Measurements from ENCODE around the gene IRF1.
A peak's percentile ranks its signal among the peaks of the same experiment; 100 is the strongest.

IRF1 gene

DNA sequence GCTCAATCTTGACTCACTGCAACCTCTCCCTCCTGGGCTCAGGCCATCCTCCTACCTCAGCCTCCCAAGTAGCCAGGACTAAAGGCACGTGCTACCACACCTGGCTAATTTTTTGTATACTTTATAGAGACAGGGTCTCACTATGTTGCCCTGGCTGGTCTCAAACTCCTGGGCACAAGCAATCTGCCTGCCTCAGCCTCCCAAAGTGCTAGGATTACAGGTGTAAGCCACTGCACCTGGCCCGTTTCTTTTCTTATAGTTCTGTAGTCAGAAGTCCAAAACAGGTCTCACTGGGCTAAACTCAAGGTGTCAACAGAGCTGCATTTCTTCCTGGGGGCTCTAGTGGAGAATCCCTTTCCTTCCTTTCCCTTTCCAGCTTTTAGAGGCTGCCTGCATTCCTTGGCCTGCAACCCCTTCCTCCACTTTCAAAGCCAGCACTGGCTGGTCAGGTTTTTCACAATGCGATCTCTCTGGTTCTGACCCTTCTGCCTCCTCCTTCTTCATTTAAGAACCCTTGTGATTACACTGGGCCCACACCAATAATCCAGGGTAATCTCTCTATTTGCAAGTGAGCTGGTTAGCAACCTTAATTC lies 16.3 kb downstream of the IRF1 start:
- no peak for DNase-seq (ENCODE audit: low read depth)

DNA sequence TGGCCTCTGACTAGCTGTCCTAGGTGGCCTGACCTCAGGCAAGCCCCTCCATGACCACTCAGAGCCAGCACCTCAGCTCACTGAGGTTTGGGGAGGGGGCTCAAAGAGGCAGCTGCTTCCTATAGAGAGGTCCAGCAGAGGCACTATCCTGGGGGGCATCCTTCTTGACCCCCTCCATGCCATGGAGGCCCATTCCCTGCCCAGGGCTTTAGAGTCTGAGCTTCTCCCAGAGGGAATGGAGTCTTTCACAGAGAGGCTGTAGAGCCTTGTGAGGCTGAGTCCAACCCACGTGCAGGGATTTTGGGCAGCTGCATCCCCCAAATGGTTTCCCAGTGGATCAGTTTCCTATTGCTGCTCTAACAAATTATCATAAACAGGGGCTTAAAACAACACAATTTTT lies 16.9 kb downstream of the IRF1 start:
- DNase-seq (ENCODE audit: low read depth): no peak

DNA sequence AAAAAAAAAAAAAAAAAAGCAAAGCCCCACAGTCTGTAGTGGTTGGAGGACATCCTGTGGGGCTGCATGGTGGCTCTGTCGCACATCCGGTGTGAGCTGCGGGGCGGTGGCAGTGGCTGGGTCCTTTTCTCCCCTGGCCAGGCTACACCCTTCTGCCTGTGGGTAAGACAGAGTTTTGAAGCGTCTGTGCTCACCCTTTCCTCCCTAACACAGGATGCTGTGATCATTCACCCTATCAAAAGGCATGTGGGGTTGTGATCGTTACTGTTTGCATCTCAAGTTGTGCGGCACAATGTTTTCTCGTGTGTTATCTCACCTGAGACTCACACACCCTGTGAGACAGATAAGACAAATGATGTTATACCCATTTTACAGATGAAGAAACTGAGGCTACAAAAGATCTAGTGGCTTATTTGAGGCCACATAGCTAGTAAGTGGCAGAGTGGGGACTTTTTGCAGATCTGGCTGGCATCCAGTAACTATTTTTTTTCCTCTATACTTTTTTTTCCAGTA lies 17.5 kb downstream of the IRF1 start:
- no peak for DNase-seq (ENCODE audit: low read depth)

DNA sequence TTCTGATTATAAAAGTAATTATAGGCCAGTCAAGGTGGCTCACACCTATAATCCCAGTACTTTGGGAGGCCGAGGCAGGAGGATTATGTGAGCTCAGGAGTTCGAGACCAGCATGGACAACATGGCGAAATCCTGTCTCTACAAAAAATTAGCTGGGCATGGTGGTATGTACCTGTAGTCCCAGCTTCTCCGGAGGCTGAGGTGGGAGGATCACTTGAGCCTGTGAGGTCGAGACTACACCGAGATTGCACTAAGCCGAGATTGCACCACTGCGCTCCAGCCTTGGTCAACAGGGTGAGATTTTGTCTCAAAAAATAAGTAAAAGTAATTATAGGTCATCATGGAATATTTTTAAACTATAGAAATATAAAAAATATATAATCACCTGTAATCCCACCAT lies 18.1 kb downstream of the IRF1 start:
- DNase-seq (ENCODE audit: low read depth): no peak

DNA sequence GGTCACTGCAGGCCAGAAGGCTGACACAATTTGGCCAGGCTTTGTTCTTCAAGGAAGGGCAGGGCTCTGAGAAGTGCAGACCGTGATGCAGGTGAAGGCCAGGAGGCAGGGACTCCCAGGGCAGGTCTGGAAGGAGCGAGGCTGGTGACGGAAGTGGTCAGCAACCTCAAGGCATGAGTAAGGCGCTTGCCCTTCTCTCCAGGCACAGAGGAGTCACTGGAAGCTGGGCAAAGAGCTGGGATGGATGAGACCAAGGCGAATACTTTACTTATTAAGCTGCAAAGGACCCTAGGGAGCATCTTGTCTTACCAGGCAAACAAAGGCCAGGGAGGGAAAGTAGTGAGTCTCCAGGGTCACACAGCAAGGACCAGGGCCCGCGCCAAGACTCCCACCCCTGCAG lies 18.6 kb downstream of the IRF1 start:
- DNase-seq (ENCODE audit: low read depth): no peak

DNA sequence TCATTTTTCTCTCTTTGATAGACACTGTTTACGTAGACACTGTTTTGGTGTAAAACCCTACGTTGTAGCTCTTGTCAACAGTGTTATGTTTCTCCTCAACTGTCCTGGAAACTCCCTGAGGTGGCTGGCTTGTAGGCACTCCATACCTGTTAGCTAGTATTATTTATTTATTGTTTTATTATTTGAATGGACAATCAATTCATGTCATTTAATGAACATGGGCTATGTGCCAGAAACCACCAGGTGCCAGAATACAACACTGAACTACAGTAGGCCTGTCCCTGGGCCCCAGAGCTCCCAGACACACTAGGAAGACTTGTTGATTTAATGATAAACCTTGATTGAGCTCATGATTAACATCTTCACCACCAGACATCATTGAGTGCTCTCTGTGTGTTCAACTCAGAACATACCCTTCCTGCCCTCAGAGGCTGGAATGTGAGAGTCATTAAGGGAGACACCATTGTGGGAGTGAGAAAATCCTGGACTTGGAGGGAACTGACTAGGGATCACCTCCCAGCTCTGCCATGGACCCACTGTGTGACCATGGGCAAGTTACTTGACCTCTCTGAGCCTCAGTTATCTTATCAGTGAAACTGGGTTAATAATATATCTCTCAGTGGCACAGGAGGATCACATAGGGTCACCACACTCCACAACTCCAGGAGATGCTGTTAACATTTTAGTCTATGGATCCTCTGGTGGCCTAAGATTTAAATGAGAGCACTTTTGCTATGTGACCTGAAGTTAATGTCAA lies 19.2 kb downstream of the IRF1 start:
- DNase-seq (ENCODE audit: low read depth): no peak

DNA sequence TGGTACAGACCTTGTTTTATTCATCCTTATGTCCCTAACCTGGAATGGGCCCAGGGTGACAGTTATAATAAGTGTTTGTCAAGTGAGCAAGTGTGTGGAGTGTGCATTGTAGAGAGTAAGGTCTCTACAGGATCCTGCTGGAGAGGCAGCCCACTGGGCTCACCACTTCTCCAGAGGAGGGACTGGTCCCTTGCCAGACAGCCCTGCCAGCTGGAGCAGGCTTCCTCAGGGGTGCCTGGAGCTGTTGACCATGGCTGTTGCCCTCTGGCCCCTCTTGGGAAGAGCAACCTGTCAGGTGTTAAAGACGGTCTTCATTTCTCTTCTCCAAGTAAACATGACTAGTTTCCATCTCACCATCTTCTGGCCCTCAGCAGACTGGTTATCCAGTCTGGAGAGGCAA lies 20.0 kb downstream of the IRF1 start:
- DNase-seq (ENCODE audit: low read depth): no peak

DNA sequence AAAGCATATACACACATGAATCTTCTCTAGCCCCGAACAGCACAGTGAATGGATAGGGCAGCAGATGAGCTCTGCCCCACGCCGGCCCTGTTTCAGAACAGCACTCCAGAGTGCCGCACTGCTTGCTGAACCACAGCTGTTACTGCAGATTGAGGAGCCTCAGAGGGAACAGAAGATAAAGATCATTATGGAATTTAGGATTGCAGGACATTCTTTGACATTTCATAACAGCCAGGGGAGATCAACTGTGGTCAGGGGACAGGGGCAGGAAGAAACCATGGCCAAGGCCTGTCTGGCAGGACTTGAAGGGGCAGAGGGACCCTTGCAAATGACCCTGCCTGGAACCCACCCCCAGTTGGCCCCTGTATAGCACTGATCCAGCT lies 20.6 kb downstream of the IRF1 start:
- DNase-seq (ENCODE audit: low read depth): no peak

DNA sequence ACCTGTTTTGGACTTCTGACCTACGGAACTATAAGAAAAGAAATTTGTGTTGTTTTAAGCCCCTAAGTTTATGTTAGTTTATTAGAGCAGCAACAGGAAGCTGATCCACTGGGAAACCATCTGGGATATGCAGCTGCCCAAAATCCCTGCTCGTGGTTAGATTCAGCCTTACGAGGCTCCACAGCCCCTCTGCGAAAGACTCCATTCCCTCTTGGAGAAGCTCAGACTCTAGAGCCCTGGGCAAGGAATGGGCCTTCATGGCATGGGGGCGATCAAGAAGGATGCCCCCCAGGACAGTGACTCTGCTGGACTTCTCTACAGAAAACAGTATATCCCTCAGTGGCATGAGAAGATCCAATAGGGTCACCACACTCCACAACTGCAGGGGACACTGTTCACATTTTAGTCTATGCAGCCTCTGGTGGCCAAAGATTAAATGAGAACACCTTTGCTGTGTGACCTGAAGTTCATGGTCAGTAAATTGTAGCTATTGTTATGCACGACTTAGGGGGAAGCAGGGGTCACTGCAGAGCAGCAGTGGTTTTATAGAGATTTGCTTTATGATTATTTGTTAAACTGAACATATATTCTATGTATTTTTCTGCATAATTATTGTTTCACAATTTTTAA lies 21.1 kb downstream of the IRF1 start:
- DNase-seq (ENCODE audit: low read depth): no peak

DNA sequence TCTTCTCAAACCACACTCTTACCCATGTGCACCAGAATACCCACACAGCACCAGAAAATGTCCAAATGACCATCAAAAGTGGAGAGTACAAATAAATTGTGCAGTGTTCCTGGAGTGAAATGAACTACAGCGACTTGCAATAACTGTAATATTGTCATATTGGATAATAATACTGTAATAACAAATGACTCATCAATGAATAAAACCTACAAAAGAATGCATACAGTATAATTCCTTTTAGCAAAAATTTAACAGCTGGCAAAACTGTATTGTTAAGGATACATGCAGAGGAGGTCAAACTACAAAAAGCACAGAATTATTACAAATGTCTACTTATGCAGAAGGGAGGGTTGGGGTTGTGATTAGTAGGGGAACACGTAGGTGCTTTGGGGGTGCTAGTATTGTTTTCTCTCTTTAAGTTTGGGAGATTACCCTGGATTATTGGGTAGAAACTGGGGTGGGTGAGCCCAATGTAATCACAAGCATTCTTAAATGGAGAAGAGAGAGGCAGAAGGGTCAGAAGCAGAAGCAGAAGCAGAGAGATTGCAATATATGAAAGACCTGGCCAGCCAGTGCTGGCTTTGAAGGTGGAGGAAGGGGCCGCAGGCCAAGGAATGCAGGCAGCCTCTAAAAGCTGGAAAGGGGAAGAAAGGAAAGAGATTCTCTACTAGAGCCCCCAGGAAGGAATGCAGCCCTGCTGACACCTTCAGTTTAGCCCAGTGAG lies 21.8 kb downstream of the IRF1 start:
- no peak for DNase-seq (ENCODE audit: low read depth)

DNA sequence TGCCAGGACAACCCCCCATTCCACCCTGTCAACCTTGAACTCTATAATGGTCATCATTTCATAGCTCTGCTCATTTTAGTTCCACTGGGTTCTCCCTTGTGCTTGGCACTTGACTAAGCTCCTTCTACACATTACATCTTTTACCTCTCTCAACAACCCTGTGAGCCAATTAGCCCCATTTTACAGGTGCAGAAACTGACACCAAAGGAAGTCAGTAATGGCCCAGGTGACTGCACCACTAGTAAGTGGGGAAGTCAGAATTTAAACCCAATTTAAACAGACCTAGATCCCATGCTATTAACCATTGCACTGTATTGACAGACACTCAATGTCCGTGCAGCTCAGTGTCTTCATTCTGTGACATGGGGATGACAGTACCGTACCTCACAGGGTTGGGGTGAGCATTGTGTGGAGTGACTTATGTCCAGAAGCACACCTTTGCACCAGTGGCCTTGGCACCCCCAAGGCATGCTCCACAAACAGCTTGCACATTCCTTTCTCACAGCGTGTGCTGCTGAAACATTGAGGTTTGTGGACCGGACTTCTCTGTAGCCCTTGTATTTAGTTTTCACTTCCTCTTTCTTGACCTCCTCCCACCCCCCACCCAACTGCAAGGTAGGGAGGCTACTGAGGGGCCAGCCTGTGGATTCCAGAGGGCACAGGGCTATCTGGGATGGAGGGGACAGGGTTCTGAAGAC lies 23.1 kb downstream of the IRF1 start:
- no peak for DNase-seq (ENCODE audit: low read depth)

DNA sequence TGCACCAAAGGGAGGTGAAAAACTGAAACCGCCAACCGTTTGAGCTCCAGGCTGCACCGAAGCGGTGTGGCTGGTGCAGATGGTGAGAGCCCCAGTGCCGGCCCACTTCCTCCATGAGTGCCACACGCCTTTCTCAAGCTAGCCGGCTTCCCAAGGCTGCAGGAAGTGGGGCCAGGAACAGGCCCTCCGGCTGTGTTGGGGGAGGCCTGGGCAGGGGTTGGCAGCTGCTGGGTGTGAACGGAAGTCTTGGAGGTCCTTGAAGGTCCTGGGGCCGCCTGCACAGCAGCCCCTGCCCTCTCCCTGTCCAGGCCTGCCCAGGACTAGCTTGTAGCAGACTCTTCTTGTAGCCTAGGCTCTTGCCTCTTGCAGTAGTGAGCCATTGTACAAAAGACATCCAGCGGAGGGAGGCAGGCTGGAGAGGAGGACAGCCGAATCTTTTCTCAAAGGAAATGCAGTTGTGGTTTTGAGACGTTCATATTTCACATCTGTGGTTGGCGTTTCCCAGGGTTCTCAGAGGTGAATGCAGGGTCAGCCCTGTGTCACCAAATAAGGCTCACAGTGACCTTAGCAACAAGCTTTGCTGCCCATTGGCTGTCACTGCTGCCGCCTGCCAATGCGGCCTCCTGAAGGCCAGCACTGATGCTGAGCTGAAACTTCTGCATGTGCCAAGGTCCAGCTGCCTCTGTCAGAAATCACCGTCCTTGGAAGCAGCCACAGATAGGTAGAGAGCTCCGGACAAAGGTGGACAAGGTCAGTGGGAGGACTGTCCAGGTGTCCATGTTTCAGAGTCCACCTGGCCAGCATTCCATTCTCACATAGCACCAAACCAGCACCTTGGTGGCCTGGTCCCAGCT lies 23.9 kb downstream of the IRF1 start:
- DNase-seq (ENCODE audit: low read depth): peak; percentile 55

DNA sequence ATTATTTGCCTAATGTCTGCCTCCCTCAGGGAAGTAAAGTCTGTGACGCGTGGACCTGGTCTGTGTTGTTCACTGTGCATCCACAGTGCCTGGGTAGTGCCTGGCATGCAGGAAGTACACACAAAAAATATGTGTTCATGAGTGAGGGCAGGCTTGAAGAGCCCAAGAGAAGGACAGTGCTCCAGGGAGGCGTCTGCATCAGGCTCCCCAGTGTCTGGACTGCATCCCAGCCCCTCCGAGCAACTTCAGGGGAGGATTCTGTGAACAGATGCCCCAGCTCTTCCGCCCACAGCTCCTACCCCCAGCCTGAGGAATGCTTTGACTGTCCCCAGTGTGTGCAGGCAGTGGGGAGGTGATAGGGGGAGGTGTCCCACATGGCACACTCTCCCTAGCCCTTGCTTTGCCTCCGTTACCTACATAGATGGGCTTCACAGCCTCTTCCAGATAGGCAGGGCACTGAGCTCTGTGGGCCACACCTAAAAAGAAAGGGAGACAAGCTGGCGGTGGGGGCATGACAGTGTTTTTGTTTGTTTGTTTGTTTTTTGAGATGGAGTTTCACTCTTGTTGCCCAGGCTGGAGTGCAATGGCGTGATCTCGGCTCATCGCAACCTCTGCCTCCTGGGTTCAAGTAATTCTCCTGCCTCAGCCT lies 25.4 kb downstream of the IRF1 start:
- DNase-seq (ENCODE audit: low read depth): no peak

DNA sequence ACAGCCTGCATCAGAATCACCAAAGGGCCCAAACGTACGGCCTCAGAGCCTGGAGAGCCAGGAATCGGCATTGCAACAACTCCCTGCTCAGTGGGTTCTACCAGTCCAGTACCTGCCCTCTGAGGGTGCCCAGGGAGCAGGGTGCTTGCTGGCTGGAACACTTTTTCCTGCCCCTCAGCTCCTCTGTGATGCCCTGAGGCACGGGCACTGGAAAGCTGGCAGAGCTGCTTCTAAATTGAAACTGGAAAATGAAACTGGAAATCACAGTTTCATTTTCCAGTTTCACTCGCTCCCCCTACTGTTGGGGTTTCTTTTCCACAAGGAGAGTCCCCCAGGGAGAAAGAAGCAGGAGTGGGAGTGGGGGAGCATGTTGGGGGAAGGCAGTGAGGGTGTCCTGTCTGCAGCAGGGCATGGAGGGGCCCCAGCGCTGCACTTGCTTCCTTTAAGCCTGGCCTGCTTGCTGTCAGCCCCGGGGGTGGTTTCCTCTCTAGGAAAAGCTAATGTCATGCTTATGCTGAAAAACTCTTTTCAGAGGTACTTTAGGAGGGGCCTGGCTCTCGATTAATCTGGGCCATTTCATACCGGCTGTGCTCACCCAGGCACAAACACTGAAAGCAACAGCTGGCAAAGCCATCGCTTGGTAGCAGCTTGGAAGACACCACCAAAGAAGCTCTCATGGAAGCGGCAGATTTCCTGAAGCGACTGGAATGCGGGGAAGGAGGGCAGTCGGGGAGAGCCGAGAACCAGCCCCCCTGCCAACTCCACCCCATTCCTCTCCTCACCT lies 26.2 kb downstream of the IRF1 start:
- DNase-seq (ENCODE audit: low read depth): no peak

DNA sequence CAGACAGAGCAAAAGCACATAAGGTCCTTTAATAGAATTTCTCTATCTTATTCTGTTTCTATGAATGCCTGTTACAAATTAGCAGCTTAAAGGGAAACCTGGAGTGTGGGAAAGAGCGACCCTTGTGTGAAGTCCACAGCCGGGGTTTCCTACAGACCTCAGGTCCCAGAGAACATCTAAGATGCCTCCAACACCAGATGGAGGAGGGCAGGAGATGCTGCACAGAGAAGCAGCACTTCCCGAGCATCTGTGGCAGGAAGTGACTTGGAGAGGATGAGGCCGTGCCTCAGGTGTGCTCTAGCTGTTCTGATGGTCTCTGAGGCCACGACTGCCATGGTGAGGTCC lies 26.8 kb downstream of the IRF1 start:
- DNase-seq (ENCODE audit: low read depth): no peak

DNA sequence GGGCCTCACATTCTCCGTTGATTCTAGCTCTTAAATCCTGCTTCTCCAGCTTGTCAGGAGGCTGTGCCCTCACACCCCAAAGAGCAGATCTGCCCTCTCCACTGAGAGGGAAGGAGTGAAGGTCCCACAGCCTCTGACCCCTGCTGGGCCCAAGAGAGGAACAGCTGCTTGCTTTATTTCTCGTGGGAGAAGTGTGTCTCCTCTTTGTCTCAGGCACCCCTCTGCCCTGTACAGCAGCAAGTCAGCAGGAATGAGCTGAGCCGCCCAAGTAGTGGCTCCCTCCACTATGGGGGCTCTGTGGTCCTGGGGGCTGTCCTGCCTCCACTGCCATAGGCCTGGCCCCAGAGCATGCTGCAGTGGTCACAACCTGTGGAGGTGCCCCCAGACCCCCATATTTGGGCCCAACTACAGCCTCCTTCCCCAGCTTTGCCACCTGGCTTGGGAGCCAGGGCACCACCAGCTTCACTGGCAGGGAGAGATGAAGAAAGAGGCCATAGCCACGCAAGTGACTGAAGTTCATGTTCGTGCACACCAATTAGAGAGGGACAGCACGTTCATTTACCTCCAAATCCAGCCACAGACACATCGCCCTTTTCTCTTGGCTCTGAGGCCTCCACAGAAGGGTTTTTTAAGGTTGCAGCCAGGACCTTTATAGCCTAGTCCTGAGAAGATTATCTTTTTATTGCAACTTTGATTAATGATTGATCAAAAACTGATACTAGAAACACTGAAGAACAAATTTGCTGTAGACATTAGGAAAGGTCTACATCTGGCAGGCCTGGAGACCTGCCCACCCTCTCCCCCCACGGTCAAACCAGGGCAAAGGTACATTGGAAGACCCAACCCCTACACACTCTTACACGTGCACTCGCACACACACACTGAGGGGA lies 27.5 kb downstream of the IRF1 start:
- DNase-seq (ENCODE audit: low read depth): no peak

DNA sequence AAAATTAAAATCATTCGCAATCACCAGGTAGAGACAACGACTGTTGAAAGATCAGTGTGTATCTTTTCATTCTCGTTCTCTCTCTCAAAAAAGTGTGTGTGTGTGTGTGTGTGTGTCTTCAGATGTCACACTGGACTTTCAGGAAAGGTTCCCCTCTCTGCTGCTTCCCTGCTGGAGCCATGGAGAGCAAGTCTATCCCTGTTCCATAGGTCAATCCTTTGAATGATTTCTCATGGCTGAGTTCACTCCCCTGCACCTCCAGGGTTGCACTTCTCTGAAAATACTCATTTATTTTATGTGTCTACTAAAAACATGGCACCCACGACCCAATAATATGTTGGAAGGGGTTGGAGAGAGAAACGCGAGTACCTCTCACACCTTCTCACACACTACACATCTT lies 28.2 kb downstream of the IRF1 start:
- DNase-seq (ENCODE audit: low read depth): no peak

DNA sequence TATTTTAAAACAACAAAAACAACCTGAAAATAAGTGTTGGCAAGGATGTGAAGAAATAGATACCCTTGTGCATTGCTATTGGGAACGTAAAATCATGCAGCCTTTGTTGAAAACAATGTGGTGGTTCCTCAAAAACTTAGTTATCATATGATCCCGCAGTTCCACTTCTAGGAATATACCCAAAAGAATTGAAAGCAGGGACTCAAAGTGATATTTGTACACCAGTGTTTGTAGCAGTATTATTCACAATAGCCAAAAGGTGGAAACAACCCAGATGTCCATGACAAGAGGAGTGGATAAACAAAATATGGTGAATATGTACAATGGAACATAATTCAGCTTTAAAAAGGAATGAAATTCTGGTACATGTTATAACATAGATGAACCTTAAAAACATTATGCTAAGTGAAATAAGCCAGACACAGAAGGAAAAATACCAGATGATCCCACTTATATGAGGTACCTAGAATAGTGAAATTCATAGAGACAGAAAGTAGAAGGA lies 29.0 kb downstream of the IRF1 start:
- no peak for DNase-seq (ENCODE audit: low read depth)

All from GM04504 (cell line).